Smooth muscle cell of the brain vasculature (primary cell): ENCODE data around the gene LRRC56.

Experiments
- DNase-seq: peaks from one replicate; pipeline ENCODE4 v3.0.0-alpha.2; 2012; ENCODE audit warnings: low read depth, low spot score

LRRC56 gene

DNA sequence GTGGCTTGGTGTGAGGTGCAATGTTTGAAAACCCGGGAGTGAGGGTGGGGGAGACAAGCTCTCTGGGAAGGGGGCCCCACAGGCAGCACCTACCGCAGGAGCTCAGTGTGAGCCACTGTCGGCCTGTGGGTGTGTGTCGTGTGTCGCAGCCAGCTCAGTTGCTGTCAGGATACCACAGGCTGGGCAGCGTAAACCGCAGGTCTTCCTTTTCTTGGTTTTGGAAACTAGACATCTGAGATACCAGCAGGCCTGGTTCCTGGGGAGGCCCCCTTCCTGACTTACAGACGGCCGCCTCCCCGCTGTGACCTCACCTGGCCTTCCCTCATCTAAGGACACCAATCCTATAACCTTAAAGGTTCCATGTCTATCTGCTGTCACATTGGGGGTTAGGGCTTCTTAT lies 59.0 kb downstream of the LRRC56 start:
- no peak for DNase-seq

DNA sequence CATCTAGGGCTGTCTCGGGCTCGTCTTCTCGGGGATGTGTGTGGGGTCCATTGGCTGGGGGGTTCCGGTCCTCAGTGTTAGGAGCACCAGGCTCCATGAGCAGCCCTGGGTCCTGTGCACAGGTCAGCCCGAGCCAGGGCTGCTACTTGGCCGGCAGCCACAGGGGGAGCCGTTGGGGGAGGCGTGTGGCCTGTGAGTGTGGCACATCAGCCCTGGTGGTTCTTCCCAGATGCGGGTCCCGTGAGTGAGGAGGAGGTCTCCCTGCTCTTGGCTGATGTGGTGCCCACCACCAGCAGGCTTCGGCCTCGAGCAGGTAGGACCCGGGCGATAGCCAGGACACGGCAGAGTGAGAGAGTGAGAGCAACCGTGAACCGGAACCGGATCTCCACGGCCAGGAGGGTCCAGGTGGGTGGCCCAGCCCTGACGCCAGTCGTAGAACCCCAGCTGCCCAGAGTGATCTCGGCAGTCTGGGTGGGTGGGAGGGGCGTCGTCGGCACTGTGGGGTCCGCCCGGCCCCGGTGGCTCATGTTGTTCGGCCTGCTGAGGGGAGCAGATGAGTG lies 59.9 kb downstream of the LRRC56 start:
- DNase-seq = no peak

DNA sequence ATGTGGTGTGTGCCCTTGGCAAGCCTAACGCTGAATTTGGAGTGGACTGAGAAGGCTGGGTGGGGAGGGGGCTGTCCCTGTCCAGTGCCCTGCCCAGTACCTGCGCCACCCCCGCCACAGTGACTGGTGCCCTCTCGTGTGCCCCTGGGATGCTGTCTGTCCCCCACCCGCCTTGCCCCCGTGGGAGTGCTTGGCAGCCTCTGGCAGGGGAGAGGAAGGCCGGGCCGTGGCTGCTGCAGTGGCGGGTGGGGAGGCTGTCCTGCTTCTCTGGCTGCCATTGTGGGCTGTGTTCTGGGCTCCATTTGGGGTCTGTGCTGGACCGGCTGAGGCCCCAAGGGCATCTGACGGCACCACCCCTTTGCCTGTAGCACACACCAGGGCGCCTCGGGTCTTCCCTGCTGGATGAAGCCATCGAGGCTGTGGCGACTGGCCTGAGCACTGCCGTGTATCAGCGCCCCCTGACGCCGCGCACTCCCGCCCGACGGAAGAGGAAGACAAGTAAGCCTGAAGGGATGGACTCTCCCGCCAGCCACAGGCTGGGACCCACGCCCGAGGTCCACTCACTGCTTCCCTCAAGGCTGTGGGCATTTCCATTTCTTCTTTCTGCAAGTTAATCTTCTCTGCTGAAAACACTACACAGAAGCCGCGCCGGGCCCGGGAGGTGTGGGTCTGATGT lies 60.8 kb downstream of the LRRC56 start:
- no peak for DNase-seq

DNA sequence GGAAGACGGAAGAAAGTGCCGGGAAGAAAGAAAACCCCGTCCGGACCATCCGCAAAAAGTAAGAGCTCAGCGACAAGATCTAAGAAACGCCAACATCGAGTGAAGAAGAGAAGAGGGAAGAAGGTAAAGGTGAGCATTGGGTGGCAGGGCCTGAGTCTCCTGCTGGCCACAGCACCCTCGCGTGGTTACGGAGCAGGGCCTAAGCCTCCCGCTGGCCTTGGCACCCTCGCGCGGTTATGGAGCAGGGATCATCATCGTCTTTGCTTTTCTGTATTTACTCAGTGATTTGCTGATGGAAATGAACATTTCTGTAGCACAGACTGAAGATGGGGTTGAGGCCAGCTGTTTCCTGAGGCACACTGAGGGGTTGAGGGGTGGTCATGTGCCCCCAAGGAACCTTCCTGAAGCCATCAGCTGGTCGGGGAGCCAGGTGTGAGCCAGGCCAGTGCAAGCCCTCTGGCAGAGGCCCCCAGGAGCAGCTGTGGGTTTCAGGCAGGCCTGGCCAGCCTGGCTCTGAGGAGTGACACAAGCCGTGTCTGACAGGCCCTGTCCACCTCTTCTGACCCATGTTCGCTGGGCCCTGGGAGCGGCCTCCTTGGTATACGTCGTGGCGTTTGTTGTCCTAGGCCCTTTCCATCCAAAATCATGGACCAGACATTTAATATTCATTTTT lies 64.4 kb downstream of the LRRC56 start:
- DNase-seq = no peak

DNA sequence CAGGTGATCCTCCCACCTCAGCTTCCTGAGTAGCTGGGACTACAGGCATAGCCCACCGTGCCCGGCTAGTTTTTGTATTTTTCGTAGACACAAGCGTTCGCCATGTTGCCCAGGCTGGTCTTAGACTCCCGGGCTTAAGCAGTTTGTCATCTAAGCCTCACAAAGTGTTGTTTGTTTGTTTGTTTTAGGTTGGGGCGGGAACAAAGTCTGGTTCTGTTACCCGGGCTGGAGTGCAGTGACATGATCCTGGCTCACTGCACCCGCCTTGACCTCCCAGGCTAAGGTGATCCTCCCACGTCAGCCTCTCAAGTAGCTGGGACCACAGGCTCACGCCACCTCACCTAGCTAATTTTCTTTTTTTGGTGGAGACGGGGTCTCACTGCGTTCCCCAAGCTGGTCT lies 65.8 kb downstream of the LRRC56 start:
- no peak for DNase-seq
